Activated B cell treated with CpG ODN at 0.5 μM for 24 hours (primary cell): ENCODE measurements around the gene SEPTIN2. TPM values are rescaled to one million over a fixed set of nuclear protein-coding genes. Genes with fewer than 3 reads are reported as not detected.

Experiments
- ATAC-seq: fragments of 200-7000 bp; cut with Tn5 transposase; one replicate; pipeline ENCODE4 v1.10.0; 2021; ENCODE audit warnings: low read depth, mild to moderate bottlenecking, moderate library complexity
- CTCF ChIA-PET: fragments of 350-600 bp; sonication (Branson Sonifier 250); formaldehyde crosslinking; loops from one replicate; lab custom pipeline; 2021; ENCODE audit warnings: antibody characterized with exemption; lab: Charles Lee
- POLR2A ChIA-PET: fragments of 350-600 bp; sonication (Branson Sonifier 250); formaldehyde crosslinking; loops from one replicate; lab custom pipeline; 2021; ENCODE audit warnings: antibody characterized with exemption; lab: Charles Lee
- DNase-seq: peaks from one replicate; pipeline ENCODE4 v3.0.0; 2022
- H3K27ac Mint-ChIP-seq: one replicate; pipeline ENCODE4 v1.8.0; 2020; ENCODE audit warnings: mixed read lengths
- H3K27me3 Mint-ChIP-seq: one replicate; pipeline ENCODE4 v1.8.0; 2021; ENCODE audit warnings: mixed read lengths
- H3K36me3 Mint-ChIP-seq: one replicate; pipeline ENCODE4 v1.8.0; 2021; ENCODE audit warnings: low read depth, mixed read lengths
- H3K4me1 Mint-ChIP-seq: one replicate; pipeline ENCODE4 v1.8.0; 2021; ENCODE audit warnings: mixed read lengths
- H3K4me3 Mint-ChIP-seq: one replicate; pipeline ENCODE4 v1.8.0; 2020; ENCODE audit warnings: mild to moderate bottlenecking, mixed read lengths
- H3K9me3 Mint-ChIP-seq: one replicate; pipeline ENCODE4 v1.8.0; 2020; ENCODE audit warnings: mixed read lengths
- intact Hi-C: fragments of 100-400 bp; cut with micrococcal nuclease; formaldehyde crosslinking; loops from one replicate; pipeline ENCODE4 v1.15.1; 2024
- total RNA-seq: library from RNA; stranded (reverse); gene quantifications from 2 replicates; pipeline ENCODE4 v1.2.3, GENCODE V29; 2022
- TF ChIP-seq, protein P1 (sequence below): fragments of 200-600 bp; IDR thresholded peaks from one replicate; pipeline ENCODE4 v1.8.0; 2022; ENCODE audit warnings: antibody characterized with exemption, mild to moderate bottlenecking

SEPTIN2 gene
- total RNA-seq, 1 donor from 2014 or later = 251 TPM

GRCh38 chr2:241340631-241341163, 25.0 kb downstream of the SEPTIN2 start:
- TF ChIP-seq, protein P1, sequence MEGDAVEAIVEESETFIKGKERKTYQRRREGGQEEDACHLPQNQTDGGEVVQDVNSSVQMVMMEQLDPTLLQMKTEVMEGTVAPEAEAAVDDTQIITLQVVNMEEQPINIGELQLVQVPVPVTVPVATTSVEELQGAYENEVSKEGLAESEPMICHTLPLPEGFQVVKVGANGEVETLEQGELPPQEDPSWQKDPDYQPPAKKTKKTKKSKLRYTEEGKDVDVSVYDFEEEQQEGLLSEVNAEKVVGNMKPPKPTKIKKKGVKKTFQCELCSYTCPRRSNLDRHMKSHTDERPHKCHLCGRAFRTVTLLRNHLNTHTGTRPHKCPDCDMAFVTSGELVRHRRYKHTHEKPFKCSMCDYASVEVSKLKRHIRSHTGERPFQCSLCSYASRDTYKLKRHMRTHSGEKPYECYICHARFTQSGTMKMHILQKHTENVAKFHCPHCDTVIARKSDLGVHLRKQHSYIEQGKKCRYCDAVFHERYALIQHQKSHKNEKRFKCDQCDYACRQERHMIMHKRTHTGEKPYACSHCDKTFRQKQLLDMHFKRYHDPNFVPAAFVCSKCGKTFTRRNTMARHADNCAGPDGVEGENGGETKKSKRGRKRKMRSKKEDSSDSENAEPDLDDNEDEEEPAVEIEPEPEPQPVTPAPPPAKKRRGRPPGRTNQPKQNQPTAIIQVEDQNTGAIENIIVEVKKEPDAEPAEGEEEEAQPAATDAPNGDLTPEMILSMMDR = no peak
- intact Hi-C loops = no loop called here
- Mint-ChIP-seq H3K27me3 (no peaks in the 10 kb centered on the region), H3K9me3 (no peaks in the 10 kb centered on the region), H3K4me3 (no peak overlapping the region), H3K36me3 (peaks cover 85% of the 10 kb centered on the region), H3K4me1 (peaks cover 19% of the 10 kb centered on the region), H3K27ac (no peak overlapping the region)
- DNase-seq (no peak), ATAC-seq (no peak)
- ChIA-PET CTCF (no interaction called here), POLR2A (no interaction called here)

DNA sequence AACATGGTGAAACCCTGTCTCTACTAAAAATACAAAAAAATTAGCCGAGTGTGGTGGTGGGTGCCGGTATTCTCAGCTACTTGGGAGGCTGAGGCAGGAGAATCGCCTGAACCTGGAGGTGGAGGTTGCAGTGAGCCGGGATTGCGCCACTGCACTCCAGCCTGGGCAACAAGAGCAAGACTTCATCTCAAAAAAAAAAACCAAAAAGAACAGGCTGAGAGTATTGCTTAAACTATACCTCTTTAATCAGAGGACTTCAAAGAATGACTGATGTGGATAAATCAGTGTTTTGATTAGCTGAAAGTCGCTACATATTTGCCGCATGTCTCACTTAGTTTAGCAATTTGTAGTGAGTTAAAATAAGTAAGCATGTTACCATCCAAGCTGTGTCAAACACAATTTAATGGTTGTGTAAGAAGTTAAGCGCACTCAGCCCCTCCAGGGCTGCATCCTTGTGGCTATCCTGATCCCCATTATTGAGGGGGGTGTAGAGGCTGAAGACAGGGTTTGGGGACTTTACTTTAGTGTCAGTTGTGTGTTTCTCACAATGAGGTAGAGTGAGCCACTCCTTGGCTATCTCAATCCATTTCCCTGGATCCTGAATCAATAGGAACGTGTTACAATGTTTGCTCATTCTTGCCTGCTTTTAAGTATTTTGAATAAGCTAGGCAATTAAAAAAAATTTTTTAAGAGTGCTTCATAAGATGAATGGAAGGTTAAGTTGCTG, 29.4 kb downstream of the SEPTIN2 start:
- Mint-ChIP-seq H3K36me3 (peaks cover 86% of the 10 kb centered on the region), H3K27ac (no peak overlapping the region), H3K4me3 (no peak overlapping the region), H3K9me3 (no peaks in the 10 kb centered on the region), H3K4me1 (peaks cover 2% of the 10 kb centered on the region), H3K27me3 (no peaks in the 10 kb centered on the region)
- ChIA-PET CTCF (no interaction called here), POLR2A (interaction anchor here (0.7 kb wide), 1 partner anchor 53 kb away, joined by 5 read pairs; no protein-coding TSS in a partner anchor)
- DNase-seq = no peak
- intact Hi-C loops = no loop called here
- ATAC-seq = no peak
- TF ChIP-seq, protein P1 = no peak

DNA sequence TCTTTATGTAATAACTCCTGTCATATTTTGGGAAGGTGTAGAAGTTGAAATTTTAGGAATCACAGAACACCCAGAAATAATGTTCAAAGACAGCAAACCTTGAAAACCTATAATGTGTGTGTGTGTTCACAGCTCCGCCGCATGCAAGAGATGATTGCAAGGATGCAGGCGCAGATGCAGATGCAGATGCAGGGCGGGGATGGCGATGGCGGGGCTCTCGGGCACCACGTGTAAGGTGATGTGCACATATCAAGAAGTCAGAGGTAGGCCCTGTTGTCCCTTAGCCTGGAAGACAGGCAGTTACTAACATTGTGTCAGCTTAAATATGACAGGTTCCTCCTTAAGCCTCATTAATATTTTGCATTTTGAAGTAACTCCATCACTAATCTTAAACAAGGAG, 34.2 kb downstream of the SEPTIN2 start:
- ATAC-seq = no peak
- H3K4me1 Mint-ChIP-seq = peaks cover 2% of the 10 kb centered on the region
- intact Hi-C loops = no loop called here
- TF ChIP-seq, protein P1 = no peak
- peaks cover 84% of the 10 kb centered on the region for H3K36me3 Mint-ChIP-seq
- H3K9me3 Mint-ChIP-seq = no peaks in the 10 kb centered on the region
- H3K4me3 Mint-ChIP-seq = no peak overlapping the region
- H3K27ac Mint-ChIP-seq = no peak overlapping the region
- CTCF ChIA-PET = no interaction called here
- POLR2A ChIA-PET = no interaction called here
- DNase-seq = no peak
- no peaks in the 10 kb centered on the region for H3K27me3 Mint-ChIP-seq

DNA sequence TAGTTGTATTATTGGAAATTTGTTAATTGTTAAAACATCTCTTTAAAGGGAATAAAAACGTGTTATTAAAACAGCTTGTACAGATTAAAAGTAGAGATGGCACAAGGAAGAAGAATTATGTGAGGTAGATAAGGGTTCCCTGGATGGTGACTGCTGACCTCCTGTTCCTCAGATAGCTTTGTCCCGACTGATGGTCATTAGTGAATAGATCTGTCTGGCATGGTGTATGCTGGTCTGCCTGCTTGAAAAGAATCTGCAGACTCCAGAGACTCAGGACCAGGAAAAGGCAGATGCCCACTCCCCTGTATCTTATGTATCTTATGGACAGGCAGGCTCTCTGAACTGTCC, 34.8 kb downstream of the SEPTIN2 start:
- Mint-ChIP-seq H3K36me3 (peaks cover 79% of the 10 kb centered on the region), H3K9me3 (no peaks in the 10 kb centered on the region), H3K4me3 (no peak overlapping the region), H3K4me1 (peaks cover 6% of the 10 kb centered on the region), H3K27me3 (no peaks in the 10 kb centered on the region), H3K27ac (no peak overlapping the region)
- ChIA-PET CTCF (no interaction called here), POLR2A (no interaction called here)
- DNase-seq = no peak
- intact Hi-C loops = no loop called here
- TF ChIP-seq, protein P1 = no peak
- ATAC-seq = no peak

DNA sequence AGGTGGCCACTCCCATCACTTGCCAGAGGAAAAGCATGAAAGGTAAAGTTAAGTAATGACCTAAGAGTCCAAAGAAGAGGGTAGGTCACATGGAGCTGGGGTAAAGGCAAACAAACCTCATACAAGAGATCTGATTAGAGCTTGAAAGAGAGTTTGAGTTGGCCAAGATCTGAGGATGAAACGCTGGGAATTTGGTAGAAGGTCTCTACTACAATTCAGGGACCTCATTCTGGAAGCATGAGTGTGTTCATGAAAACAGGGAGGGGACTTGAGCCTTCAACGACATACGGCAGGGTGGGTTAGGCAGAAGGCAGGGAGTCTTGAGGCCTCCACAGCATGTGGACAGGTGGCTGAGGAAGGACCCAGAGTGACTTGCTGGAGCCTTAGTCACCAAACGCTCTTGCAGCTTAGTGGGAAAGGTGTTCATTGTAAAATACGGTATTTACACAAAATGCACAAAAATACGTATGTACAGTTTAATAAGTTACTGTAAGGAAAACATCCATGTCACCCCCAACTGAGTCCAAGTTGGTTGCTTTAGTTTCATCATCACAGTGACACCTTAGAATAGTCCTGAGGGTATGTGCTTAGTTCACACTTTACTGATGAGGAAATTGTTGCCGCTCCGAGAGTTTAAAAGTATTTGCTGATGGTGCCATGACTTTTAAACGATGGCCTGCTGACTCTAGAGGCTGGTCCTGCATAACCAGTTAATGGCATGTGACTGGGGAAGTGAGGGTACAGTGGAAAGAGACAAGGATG, 35.3 kb downstream of the SEPTIN2 start:
- H3K9me3 Mint-ChIP-seq = no peaks in the 10 kb centered on the region
- H3K27me3 Mint-ChIP-seq = no peaks in the 10 kb centered on the region
- TF ChIP-seq, protein P1 = no peak
- DNase-seq (no peak), ATAC-seq (no peak)
- H3K27ac Mint-ChIP-seq = no peak overlapping the region
- POLR2A ChIA-PET = no interaction called here
- no peak overlapping the region for H3K4me3 Mint-ChIP-seq
- intact Hi-C loops = no loop called here
- CTCF ChIA-PET = no interaction called here
- H3K36me3 Mint-ChIP-seq = peaks cover 73% of the 10 kb centered on the region
- H3K4me1 Mint-ChIP-seq = peaks cover 6% of the 10 kb centered on the region
